ENCODE measurements around the gene MRPL37.

Gene MRPL37

GRCh38 chr1:54158071-54158470, 41.9 kb upstream of the MRPL37 start:
- Histone ChIP-seq H2BK12ac (ENCODE audit: low read length in 2 of 2) (no peak overlapping the region), H3K27me3 (ENCODE audit: control insufficient read depth in 1 of 2, insufficient read depth in 1 of 2, low read length in 2 of 2) (peaks cover 20% of the 10 kb centered on the region in 2 experiments), H3K36me3 (ENCODE audit: control insufficient read depth in 1 of 2, insufficient read depth in 2 of 2, low read depth in 1 of 2, low read length in 2 of 2) (no peaks in the 10 kb centered on the region), H3K4me3 (ENCODE audit: insufficient read depth in 1 of 2, low read depth in 1 of 2, low read length in 2 of 2) (no peak overlapping the region), H3K4me1 (ENCODE audit: control insufficient read depth, insufficient read depth, low read depth, low read length) (peaks cover 13% of the 10 kb centered on the region), H3K79me1 (replicated peaks; ENCODE audit: low read length, poor library complexity, severe bottlenecking) (no peaks in the 10 kb centered on the region), H3K4me2 (ENCODE audit: low read length, poor library complexity, severe bottlenecking) (no peak overlapping the region), H2AFZ (ENCODE audit: low read depth, low read length) (no peak overlapping the region), H3K9me3 (ENCODE audit: control insufficient read depth, low read length) (no peaks in the 10 kb centered on the region), H3K9ac (ENCODE audit: low read length) (no peak overlapping the region), H3K14ac (ENCODE audit: low read length in 2 of 2) (no peak overlapping the region), H3K4ac (ENCODE audit: low read depth in 1 of 2, low read length in 2 of 2) (no peak overlapping the region), H2BK15ac (ENCODE audit: low read depth, poor library complexity, severe bottlenecking) (no peak overlapping the region), H2AK5ac (ENCODE audit: low read length, severe bottlenecking) (no peak overlapping the region), H4K91ac (ENCODE audit: low read length) (no peak overlapping the region), H3K18ac (ENCODE audit: low read depth in 1 of 2, low read length in 2 of 2) (no peak overlapping the region), H2BK5ac (ENCODE audit: low read depth, low read length, poor library complexity, severe bottlenecking) (no peak overlapping the region), H2BK120ac (ENCODE audit: low read depth, low read length) (no peak overlapping the region), H3K27ac (ENCODE audit: low read length, poor library complexity, severe bottlenecking) (no peak overlapping the region), H4K8ac (ENCODE audit: low read length) (no peak overlapping the region), H3K23ac (ENCODE audit: low read length in 2 of 2) (no peak overlapping the region)
- no peak for DNase-seq
- WGBS = 84% methylated on average over 3 of the region's 3 CpGs

- Histone ChIP-seq H2BK12ac (ENCODE audit: low read length in 2 of 2) (no peak overlapping the region), H2BK5ac (ENCODE audit: low read depth, low read length, poor library complexity, severe bottlenecking) (no peak overlapping the region), H3K23ac (ENCODE audit: low read length in 2 of 2) (no peak overlapping the region), H3K9ac (ENCODE audit: low read length) (no peak overlapping the region), H2BK15ac (ENCODE audit: low read depth, poor library complexity, severe bottlenecking) (peak overlapping the region; percentile 37), H2BK120ac (ENCODE audit: low read depth, low read length) (no peak overlapping the region), H2AFZ (ENCODE audit: low read depth, low read length) (no peak overlapping the region), H3K9me3 (ENCODE audit: control insufficient read depth, low read length) (no peaks in the 10 kb centered on the region), H3K18ac (ENCODE audit: low read depth in 1 of 2, low read length in 2 of 2) (no peak overlapping the region), H4K91ac (ENCODE audit: low read length) (peak overlapping the region; percentile 61), H4K8ac (ENCODE audit: low read length) (no peak overlapping the region), H3K4me1 (ENCODE audit: control insufficient read depth, insufficient read depth, low read depth, low read length) (peaks cover 6% of the 10 kb centered on the region), H3K27me3 (ENCODE audit: control insufficient read depth in 1 of 2, insufficient read depth in 1 of 2, low read length in 2 of 2) (peaks cover 24 to 27% of the 10 kb centered on the region in 2 experiments), H3K79me1 (replicated peaks; ENCODE audit: low read length, poor library complexity, severe bottlenecking) (no peaks in the 10 kb centered on the region), H3K4me3 (ENCODE audit: insufficient read depth in 1 of 2, low read depth in 1 of 2, low read length in 2 of 2) (no peak overlapping the region), H3K36me3 (ENCODE audit: control insufficient read depth in 1 of 2, insufficient read depth in 2 of 2, low read depth in 1 of 2, low read length in 2 of 2) (no peaks in the 10 kb centered on the region), H3K27ac (ENCODE audit: low read length, poor library complexity, severe bottlenecking) (no peak overlapping the region), H3K14ac (ENCODE audit: low read length in 2 of 2) (peak overlapping the region in 1 of 2 experiments; percentile 69), H2AK5ac (ENCODE audit: low read length, severe bottlenecking) (no peak overlapping the region), H3K4me2 (ENCODE audit: low read length, poor library complexity, severe bottlenecking) (no peak overlapping the region), H3K4ac (ENCODE audit: low read depth in 1 of 2, low read length in 2 of 2) (no peak overlapping the region)
- WGBS = 77% methylated on average over 4 of the region's 4 CpGs
- DNase-seq = no peak
Measured at GRCh38 chr1:54159733-54160316, 40.1 kb upstream of the MRPL37 start.

DNA sequence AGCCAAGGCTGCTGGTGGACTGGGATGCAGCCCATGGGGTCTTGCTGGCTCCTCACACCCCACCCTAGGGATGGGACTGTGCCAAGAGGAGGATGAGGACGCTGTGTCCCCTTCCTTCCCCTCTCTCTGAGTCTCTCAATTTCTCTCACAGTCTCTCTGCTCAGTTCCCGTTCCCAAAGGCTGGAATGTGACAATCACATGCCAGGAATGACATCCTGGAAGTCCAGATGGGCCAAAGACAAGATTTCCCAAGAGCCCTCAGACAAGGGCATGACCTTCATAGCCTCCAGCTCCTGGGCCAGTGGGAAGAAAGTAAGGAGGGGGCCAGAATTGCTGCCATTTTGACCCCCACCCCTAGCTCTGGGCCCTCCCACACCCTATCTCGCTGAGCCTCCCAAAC, 39.6 kb upstream of the MRPL37 start:
- no peak overlapping the region for H4K8ac ChIP-seq (ENCODE audit: low read length)
- no peak overlapping the region for H2BK120ac ChIP-seq (ENCODE audit: low read depth, low read length)
- no peaks in the 10 kb centered on the region for H3K79me1 ChIP-seq (replicated peaks; ENCODE audit: low read length, poor library complexity, severe bottlenecking)
- no peak overlapping the region for H3K23ac ChIP-seq (ENCODE audit: low read length in 2 of 2)
- peak; percentile 6 for DNase-seq
- WGBS = 61% methylated on average over 3 of the region's 3 CpGs
- no peak overlapping the region for H3K27ac ChIP-seq (ENCODE audit: low read length, poor library complexity, severe bottlenecking)
- no peak overlapping the region for H3K4ac ChIP-seq (ENCODE audit: low read depth in 1 of 2, low read length in 2 of 2)
- H4K91ac ChIP-seq (ENCODE audit: low read length) = peak overlapping the region; percentile 61
- no peak overlapping the region for H2BK5ac ChIP-seq (ENCODE audit: low read depth, low read length, poor library complexity, severe bottlenecking)
- no peak overlapping the region for H2AK5ac ChIP-seq (ENCODE audit: low read length, severe bottlenecking)
- no peak overlapping the region for H3K9ac ChIP-seq (ENCODE audit: low read length)
- no peak overlapping the region for H3K18ac ChIP-seq (ENCODE audit: low read depth in 1 of 2, low read length in 2 of 2)
- H2BK15ac ChIP-seq (ENCODE audit: low read depth, poor library complexity, severe bottlenecking) = no peak overlapping the region
- peaks cover 6% of the 10 kb centered on the region for H3K4me1 ChIP-seq (ENCODE audit: control insufficient read depth, insufficient read depth, low read depth, low read length)
- no peaks in the 10 kb centered on the region for H3K9me3 ChIP-seq (ENCODE audit: control insufficient read depth, low read length)
- H2BK12ac ChIP-seq (ENCODE audit: low read length in 2 of 2) = no peak overlapping the region
- no peak overlapping the region for H2AFZ ChIP-seq (ENCODE audit: low read depth, low read length)
- H3K4me2 ChIP-seq (ENCODE audit: low read length, poor library complexity, severe bottlenecking) = no peak overlapping the region
- H3K14ac ChIP-seq (ENCODE audit: low read length in 2 of 2) = peak overlapping the region in 1 of 2 experiments; percentile 69
- peaks cover 24 to 27% of the 10 kb centered on the region in 2 experiments for H3K27me3 ChIP-seq (ENCODE audit: control insufficient read depth in 1 of 2, insufficient read depth in 1 of 2, low read length in 2 of 2)
- no peak overlapping the region for H3K4me3 ChIP-seq (ENCODE audit: insufficient read depth in 1 of 2, low read depth in 1 of 2, low read length in 2 of 2)
- no peaks in the 10 kb centered on the region for H3K36me3 ChIP-seq (ENCODE audit: control insufficient read depth in 1 of 2, insufficient read depth in 2 of 2, low read depth in 1 of 2, low read length in 2 of 2)

- Histone ChIP-seq H3K9me3 (ENCODE audit: control insufficient read depth, low read length) (no peaks in the 10 kb centered on the region), H4K91ac (ENCODE audit: low read length) (no peak overlapping the region), H3K27me3 (ENCODE audit: control insufficient read depth in 1 of 2, insufficient read depth in 1 of 2, low read length in 2 of 2) (peaks cover 24 to 27% of the 10 kb centered on the region in 2 experiments), H2BK5ac (ENCODE audit: low read depth, low read length, poor library complexity, severe bottlenecking) (no peak overlapping the region), H2BK15ac (ENCODE audit: low read depth, poor library complexity, severe bottlenecking) (no peak overlapping the region), H3K36me3 (ENCODE audit: control insufficient read depth in 1 of 2, insufficient read depth in 2 of 2, low read depth in 1 of 2, low read length in 2 of 2) (no peaks in the 10 kb centered on the region), H4K8ac (ENCODE audit: low read length) (no peak overlapping the region), H3K4ac (ENCODE audit: low read depth in 1 of 2, low read length in 2 of 2) (no peak overlapping the region), H3K9ac (ENCODE audit: low read length) (no peak overlapping the region), H3K4me3 (ENCODE audit: insufficient read depth in 1 of 2, low read depth in 1 of 2, low read length in 2 of 2) (no peak overlapping the region), H3K27ac (ENCODE audit: low read length, poor library complexity, severe bottlenecking) (no peak overlapping the region), H3K14ac (ENCODE audit: low read length in 2 of 2) (no peak overlapping the region), H2BK12ac (ENCODE audit: low read length in 2 of 2) (no peak overlapping the region), H3K4me1 (ENCODE audit: control insufficient read depth, insufficient read depth, low read depth, low read length) (peaks cover 6% of the 10 kb centered on the region), H2BK120ac (ENCODE audit: low read depth, low read length) (no peak overlapping the region), H3K23ac (ENCODE audit: low read length in 2 of 2) (no peak overlapping the region), H3K79me1 (replicated peaks; ENCODE audit: low read length, poor library complexity, severe bottlenecking) (no peaks in the 10 kb centered on the region), H2AK5ac (ENCODE audit: low read length, severe bottlenecking) (no peak overlapping the region), H2AFZ (ENCODE audit: low read depth, low read length) (no peak overlapping the region), H3K18ac (ENCODE audit: low read depth in 1 of 2, low read length in 2 of 2) (no peak overlapping the region), H3K4me2 (ENCODE audit: low read length, poor library complexity, severe bottlenecking) (no peak overlapping the region)
- no peak for DNase-seq
- 79% methylated on average over 5 of the region's 6 CpGs for WGBS
Measured at GRCh38 chr1:54161495-54162168, 38.3 kb upstream of the MRPL37 start.
